Duodenal mucosa (tissue), 2 donors: Measurements from ENCODE around the gene TSHZ2.
"Not testable (repeated sequence)": the region's sequence is repeated elsewhere in the genome, so short reads cannot be mapped to it uniquely, and the experiment has no call there.

Experiments
- H3K27ac ChIP-seq: one replicate; pipeline ENCODE4 v1.7.0; 2013; ENCODE audit warnings: low read depth, low read length
- H3K27me3 ChIP-seq, 2 donors: one replicate each; pipeline ENCODE4 v1.7.0; 2013; ENCODE audit warnings: low read length in 2 of 2, control low read depth in 1 of 2; ENCODE audit not compliant: insufficient read depth in 2 of 2, control insufficient read depth in 1 of 2
- H3K36me3 ChIP-seq, 2 donors: one replicate each; pipeline ENCODE4 v1.7.0; 2013; ENCODE audit warnings: low read length in 2 of 2, control low read depth in 1 of 2; ENCODE audit not compliant: insufficient read depth in 2 of 2, control insufficient read depth in 1 of 2
- H3K4me1 ChIP-seq, 2 donors: one replicate each; pipeline ENCODE4 v1.7.0; 2013; ENCODE audit warnings: low read length in 2 of 2, control low read depth in 1 of 2; ENCODE audit not compliant: insufficient read depth in 2 of 2, control insufficient read depth in 1 of 2
- H3K4me3 ChIP-seq, 2 donors: one replicate each; pipeline ENCODE4 v1.7.0; 2013; ENCODE audit warnings: low read length in 2 of 2, low read depth in 1 of 2
- H3K9ac ChIP-seq, 2 donors: one replicate each; pipeline ENCODE4 v1.7.0; 2013; ENCODE audit warnings: low read length in 2 of 2, low read depth in 1 of 2
- H3K9me3 ChIP-seq, 2 donors: one replicate each; pipeline ENCODE4 v1.7.0; 2013; ENCODE audit warnings: low read length in 2 of 2, control low read depth in 1 of 2; ENCODE audit not compliant: control insufficient read depth in 1 of 2

Gene TSHZ2

DNA sequence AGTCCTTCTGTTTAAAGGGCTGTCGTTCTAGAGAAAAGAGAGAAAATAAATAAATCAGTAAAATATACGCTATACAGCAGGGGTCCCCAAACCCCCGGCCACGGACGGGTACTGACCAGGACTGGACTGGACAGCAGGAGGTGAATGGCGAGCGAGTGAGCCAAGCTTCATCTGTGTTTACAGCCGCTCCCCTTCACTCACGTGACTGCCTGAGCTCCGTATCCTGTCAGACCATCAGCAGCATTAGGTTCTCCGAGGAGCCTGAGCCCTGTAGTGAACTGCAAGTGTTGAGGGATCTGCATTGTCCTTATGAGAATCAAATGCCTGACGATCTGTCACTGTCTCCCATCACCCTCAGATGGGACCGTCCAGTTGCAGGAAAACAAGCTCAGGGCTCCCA, 545.0 kb downstream of the TSHZ2 start:
- Histone ChIP-seq H3K9me3 (no peaks in the 10 kb centered on the region), H3K27ac (no peak overlapping the region), H3K4me1 (no peaks in the 10 kb centered on the region), H3K9ac (no peak overlapping the region), H3K4me3 (no peak overlapping the region), H3K27me3 (no peaks in the 10 kb centered on the region), H3K36me3 (no peaks in the 10 kb centered on the region)

DNA sequence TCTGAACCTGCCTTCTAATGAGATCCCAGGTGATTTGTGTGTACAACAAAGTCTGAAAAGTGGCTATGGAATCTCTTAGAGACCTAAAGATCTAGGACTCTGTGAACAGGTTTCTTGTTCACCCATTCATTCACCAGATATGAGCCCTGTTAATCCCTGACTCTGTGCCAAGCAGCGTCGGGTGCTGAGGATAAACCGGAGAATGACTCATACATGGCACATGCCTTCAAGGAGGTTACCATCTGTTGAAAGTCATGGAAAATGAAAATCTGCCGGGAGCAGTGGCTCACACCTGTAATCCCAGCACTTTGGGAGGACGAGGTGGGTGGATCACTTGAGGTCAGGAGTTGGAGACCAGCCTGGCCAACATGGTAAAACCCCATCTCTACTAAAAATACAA, 549.3 kb downstream of the TSHZ2 start:
- not testable (repeated sequence) for H3K4me1 ChIP-seq, H3K27me3 ChIP-seq, H3K27ac ChIP-seq, H3K9ac ChIP-seq, H3K36me3 ChIP-seq, H3K4me3 ChIP-seq, H3K9me3 ChIP-seq

DNA sequence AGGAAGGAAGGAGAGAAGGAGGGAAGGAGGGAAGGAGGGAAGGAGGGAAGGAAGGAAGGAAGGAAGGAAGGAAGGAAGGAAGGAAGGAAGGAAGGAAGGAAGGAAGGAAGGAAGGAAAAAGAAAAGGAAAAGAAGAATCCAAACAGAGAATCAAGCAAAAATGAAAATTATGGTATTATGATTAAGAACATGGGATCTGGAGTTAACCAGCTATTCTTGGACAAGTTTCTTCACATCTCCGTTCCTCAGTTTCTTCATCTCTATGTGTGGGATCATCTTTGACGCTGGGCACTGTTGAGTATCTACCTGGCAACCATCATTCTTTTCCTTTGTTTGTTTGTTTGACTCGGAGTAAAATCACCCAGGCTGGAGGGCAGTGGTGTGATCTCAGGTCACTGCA, 549.9 kb downstream of the TSHZ2 start:
- H3K9ac ChIP-seq = no peak overlapping the region
- no peak overlapping the region for H3K4me3 ChIP-seq
- no peaks in the 10 kb centered on the region for H3K9me3 ChIP-seq
- H3K36me3 ChIP-seq = no peaks in the 10 kb centered on the region
- no peaks in the 10 kb centered on the region for H3K4me1 ChIP-seq
- no peak overlapping the region for H3K27ac ChIP-seq
- no peaks in the 10 kb centered on the region for H3K27me3 ChIP-seq

DNA sequence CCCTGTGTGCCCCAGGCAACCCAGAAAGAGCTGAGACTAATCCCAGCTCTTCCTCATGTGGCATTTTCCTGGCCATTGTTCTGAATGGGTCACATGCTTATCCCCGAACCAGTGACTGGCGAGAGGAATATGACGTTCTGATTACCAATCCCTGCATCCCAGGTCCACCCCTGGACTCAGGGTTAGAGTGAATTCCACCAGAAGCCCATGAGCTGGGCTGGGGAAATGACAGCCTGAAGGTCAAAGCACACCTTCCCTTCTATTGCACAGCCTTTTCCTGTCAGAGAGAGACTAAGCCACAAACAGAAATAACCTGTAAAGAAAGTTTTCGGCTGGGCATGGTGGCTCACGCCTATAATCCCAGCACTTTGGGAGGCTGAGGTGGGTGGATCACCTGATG, 550.5 kb downstream of the TSHZ2 start:
- no peaks in the 10 kb centered on the region for H3K9me3 ChIP-seq
- H3K4me1 ChIP-seq = no peaks in the 10 kb centered on the region
- no peak overlapping the region for H3K27ac ChIP-seq
- no peak overlapping the region for H3K4me3 ChIP-seq
- no peak overlapping the region for H3K9ac ChIP-seq
- no peaks in the 10 kb centered on the region for H3K27me3 ChIP-seq
- H3K36me3 ChIP-seq = no peaks in the 10 kb centered on the region

DNA sequence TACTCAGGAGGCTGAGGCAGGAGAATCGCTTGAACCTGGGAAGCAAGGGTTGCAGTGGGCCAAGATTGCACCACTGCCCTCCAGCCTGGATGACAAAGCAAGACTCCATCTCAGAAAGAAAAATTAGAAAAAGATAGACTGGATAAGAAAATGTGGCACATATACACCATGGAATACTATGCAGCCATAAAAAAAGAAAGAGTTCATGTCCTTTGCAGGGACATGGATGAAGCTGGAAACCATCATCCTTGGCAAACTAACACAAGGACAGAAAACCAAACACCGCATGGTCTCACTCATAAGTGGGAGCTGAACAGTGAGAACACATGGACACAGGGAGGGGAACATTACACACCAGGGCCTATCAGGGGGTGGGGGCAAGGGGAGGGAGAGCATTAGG, 551.5 kb downstream of the TSHZ2 start:
- H3K9ac ChIP-seq, H3K4me1 ChIP-seq, H3K27me3 ChIP-seq, H3K9me3 ChIP-seq, H3K4me3 ChIP-seq, H3K27ac ChIP-seq, H3K36me3 ChIP-seq: not testable (repeated sequence)

DNA sequence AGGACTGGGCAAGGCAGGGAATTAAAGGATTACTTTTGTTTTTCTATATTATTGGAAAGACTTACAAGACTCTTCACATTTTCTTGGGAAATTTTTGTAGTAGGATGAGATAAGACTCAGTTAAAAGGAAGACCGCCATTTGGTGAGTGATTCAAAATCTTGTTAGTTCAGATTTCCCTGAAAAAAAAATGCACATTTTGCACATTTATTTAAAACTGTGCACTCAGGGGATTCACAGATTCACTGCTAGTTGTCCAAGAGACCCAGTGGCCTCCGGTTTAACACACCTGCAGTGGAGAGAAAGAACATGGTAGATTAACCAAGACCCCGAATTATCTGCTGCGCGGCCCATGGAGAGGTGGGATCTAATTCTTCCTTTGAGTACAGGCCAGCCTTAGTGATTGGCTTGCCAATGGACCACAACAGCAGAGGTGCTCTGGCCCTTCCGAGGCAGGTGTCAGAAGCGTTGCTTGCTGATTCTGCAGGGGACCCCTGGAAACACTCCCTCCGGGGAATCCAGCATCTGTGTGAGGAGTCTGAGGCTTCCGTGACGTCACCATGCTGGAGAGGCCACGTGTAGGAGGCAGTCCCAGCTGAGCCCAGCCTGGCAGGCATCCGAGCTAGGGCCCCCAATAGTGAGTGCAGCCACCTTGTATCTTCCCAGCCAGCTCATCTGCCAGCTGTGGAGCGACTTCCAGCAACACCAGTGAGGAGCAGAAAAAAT, 552.6 kb downstream of the TSHZ2 start:
- H3K4me1 ChIP-seq = no peaks in the 10 kb centered on the region
- H3K27me3 ChIP-seq = no peaks in the 10 kb centered on the region
- H3K9ac ChIP-seq = no peak overlapping the region
- no peaks in the 10 kb centered on the region for H3K9me3 ChIP-seq
- H3K36me3 ChIP-seq = no peaks in the 10 kb centered on the region
- H3K27ac ChIP-seq = no peak overlapping the region
- H3K4me3 ChIP-seq = no peak overlapping the region

DNA sequence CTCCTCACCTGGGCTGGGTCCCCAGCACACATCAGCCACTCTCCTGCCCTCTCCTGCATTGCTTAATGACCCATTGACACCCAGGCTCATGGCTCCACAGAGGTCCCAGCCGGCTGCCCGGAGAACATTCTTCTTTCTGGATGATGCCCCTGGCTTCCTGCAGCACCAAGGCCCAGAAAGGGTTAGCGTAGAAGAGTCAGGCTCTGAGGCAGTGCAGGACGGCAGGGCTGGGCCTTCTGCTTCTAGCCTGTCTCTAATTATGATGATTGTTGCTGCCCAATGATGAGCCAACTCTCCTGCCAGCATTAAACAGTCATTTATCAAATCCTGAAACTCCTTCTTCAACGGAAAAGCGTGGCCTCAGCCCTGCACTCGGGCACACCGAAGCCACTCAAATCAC, 555.0 kb downstream of the TSHZ2 start:
- no peak overlapping the region for H3K27ac ChIP-seq
- H3K9ac ChIP-seq = no peak overlapping the region
- no peaks in the 10 kb centered on the region for H3K9me3 ChIP-seq
- no peaks in the 10 kb centered on the region for H3K36me3 ChIP-seq
- H3K4me1 ChIP-seq = no peaks in the 10 kb centered on the region
- H3K4me3 ChIP-seq = no peak overlapping the region
- no peaks in the 10 kb centered on the region for H3K27me3 ChIP-seq

DNA sequence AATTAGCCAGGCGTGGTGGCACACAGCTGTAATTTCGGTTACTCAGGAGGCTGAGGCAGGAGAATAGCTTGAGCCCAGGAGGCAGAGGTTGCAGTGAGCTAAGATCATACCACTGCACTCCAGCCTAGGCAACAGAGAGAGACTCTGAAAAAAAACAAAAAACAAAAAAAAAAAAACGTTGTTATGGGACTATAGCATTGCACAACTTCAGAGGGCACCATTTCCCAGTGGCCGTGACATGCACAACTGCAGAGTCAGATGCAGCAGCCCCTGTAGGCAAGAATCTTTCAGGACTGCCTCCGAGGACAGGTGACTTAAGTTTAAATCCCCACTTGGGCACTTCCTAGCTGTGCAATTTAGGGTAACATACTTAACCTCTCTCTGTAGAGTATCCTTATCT, 557.5 kb downstream of the TSHZ2 start:
- Histone ChIP-seq H3K36me3 (no peaks in the 10 kb centered on the region), H3K4me3 (no peak overlapping the region), H3K27ac (no peak overlapping the region), H3K9me3 (no peaks in the 10 kb centered on the region), H3K9ac (no peak overlapping the region), H3K4me1 (no peaks in the 10 kb centered on the region), H3K27me3 (no peaks in the 10 kb centered on the region)

DNA sequence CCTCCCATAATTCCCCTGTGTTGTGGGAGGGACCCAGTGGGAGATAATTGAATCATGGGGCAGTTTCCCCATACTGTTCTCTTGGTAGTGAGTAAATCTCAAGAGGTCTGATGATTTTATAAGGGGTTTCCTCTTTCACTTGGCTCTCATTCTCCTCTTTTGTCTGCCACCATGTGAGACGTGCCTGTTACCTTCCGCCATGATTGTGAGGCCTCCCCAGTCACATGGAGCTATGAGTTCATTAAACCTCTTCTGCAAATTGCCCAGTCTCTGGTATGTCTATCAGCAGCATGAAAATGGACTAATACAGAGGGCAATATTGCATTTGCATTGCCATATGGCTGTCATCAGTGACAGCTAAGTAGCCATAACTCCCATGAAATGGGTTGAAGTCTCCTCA, 558.3 kb downstream of the TSHZ2 start:
- no peaks in the 10 kb centered on the region for H3K27me3 ChIP-seq
- H3K27ac ChIP-seq = no peak overlapping the region
- no peaks in the 10 kb centered on the region for H3K4me1 ChIP-seq
- no peaks in the 10 kb centered on the region for H3K9me3 ChIP-seq
- H3K4me3 ChIP-seq = no peak overlapping the region
- no peaks in the 10 kb centered on the region for H3K36me3 ChIP-seq
- H3K9ac ChIP-seq = no peak overlapping the region

DNA sequence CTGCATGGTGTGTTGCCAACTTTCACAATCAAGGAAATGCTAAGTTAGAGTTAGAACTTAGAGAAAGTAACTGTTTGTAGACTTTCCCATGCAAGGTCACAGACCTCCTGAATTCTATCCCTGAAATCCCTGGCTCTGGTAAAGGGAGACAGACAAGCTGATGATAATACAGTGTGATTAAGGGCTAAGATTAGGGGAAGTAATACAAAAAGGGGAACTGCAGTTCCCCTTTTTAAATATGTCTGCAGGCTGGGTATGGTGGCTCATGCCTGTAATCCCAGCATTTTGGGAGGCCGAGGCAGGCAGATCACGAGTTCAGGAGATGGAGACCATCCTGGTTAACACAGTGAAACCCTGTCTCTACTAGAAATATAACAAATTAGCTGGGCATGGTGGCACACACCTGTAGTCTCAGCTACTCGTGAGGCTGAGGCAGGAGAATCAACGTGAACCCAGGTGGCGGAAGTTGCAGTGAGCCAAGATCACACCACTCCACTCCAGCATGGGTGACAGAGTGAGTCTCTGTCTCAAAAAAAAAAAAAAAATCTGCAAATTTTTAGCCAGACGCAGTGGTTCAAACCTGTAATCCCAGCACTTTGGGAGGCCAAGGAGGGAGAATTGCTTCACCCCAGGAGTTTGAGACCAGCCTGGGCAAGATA, 560.6 kb downstream of the TSHZ2 start:
- not testable (repeated sequence) for H3K27me3 ChIP-seq, H3K4me3 ChIP-seq, H3K36me3 ChIP-seq, H3K9me3 ChIP-seq, H3K27ac ChIP-seq, H3K9ac ChIP-seq, H3K4me1 ChIP-seq
